C4-2B (cell line): ENCODE results near the gene BMP7.

Experiments
- CTCF ChIP-seq: fragments of 450-650 bp; conservative IDR thresholded peaks from 2 replicates; pipeline ENCODE4 v1.5.1; 2017; ENCODE audit warnings: mild to moderate bottlenecking
- ZFX ChIP-seq: fragments of 450-650 bp; IDR thresholded peaks from 2 replicates; pipeline ENCODE4 v1.6.1; 2017

DNA sequence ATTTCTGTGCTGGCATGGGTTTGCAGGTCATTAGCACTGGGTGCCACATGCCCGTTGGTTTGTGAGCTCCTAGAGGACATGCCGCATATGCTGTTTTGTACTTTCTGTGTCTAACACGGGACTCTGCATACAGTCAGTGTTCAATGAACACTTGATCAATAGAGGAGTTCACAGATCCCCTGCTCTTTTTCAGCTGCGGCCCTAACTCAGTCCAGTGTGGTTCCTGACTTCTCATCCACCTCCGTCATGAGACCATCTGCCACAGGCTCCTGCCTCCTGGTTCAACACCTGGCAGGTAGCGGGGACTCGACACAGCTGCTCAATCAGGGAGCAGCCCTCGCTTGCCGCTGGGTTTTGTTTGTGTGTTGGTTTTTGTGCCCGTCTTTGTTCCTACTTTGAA, 13.8 kb upstream of the BMP7 start:
- no peak for TF ChIP-seq CTCF
- no peak for TF ChIP-seq ZFX
